Germinal center (tissue), 1 donor: Measurements from ENCODE around the gene MYPOP.
"Not testable (repeated sequence)": the region's sequence is repeated elsewhere in the genome, so short reads cannot be mapped to it uniquely, and the experiment has no call there.

ENCODE experiments used
- DNase-seq: peaks from one replicate; pipeline ENCODE4 v3.0.0; 2012; ENCODE audit warnings: mixed read lengths, low spot score

MYPOP gene

DNA sequence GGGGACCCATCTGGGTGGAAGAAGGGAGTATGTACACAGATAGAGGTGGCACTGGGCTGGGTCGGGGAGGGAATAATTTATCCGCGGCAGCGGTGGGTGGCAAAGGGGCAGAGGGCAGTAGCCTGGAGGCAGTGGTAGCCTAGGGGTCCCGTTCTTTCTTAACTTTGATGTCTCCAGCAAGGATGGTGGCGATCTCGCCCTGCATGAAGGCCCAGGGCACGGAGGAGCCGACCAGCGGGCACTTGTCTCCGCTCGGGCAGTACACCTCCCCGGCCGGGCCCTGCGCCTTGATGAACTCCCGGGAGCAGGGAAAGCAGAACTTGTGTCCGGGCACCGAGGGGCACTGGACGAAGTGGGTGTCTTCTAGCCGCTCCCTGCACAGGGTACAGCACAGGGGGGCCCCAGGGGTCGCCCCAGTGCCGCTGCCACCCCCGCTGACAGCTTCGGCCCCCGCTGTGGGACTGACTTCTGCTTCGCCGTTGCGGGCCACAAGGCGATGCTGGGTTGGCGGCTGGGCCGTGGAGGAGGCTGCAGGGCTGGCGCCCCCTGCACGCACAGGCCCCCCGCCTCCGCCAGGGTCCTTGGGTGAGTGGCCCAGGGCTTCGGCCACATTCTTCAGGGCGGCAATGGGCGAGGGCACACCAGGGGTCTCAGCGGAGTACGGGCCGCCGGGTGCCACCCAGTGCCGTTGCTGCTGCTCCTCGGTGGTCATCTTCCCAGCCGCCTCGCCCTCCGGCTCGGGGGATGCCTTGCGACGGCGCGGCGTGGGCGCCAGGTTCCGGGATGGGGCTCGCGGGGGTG, 18.3 kb downstream of the MYPOP start:
- DNase-seq = no peak

DNA sequence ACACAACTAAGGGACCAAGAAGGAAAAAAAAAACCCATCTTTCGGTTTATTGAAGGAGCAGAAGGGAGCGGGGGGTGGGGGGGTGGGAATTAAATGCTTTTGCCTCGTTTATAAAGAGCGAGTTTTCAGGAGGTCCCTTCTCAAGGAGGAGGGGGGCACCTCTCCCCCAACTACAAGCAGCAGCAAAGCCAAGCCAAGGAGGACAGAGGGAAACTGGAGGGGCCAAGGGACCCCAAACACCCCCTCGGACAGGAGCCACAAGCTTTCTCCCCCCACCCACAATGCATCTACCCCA, 18.9 kb downstream of the MYPOP start:
- DNase-seq = no peak

DNA sequence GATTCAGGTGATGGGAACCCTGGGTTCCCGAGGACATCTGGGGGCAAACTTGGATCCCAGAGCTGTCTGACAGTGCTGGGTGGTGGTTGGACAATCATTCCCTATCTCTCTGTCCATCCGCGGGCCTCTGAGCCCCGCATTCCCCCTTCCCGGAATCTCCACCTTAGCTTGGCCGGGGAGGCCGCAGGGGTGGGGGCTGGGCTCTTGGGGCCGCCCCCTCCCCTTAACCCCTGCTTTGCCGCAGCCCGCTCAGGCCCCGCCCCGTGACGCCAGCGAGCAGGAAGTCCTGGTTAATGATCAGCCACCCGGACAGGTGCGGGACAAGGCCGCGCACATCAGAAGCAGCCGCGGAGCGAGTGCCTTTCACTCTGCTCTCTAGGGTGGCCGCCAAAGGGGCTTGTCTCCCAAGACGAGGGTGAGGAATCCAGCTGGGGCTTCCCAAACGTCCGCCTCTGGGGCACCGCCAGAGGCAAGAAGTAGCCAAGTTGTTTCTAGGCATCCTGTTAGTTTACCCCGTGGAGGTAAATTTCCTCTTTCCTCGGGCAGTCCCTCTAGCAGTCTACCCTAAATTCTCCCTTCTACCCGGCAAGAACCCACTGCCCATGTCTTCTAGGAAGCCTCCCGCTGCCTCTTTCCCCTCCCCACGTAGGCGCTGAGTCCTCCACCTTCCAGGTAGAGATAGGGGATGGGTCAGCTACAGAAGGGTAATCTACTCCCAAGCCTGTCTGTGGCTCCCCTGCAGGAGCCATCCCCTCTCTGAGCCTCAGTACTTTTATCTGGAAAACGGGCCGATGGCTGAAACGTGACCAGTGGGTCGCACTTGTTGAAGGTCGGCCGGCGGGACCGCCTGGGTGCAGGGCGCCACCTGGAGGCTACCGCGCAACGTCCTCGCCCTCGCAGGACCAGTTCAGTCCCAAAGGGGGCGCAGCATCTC, 19.5 kb downstream of the MYPOP start:
- DNase-seq = peak; percentile 90

DNA sequence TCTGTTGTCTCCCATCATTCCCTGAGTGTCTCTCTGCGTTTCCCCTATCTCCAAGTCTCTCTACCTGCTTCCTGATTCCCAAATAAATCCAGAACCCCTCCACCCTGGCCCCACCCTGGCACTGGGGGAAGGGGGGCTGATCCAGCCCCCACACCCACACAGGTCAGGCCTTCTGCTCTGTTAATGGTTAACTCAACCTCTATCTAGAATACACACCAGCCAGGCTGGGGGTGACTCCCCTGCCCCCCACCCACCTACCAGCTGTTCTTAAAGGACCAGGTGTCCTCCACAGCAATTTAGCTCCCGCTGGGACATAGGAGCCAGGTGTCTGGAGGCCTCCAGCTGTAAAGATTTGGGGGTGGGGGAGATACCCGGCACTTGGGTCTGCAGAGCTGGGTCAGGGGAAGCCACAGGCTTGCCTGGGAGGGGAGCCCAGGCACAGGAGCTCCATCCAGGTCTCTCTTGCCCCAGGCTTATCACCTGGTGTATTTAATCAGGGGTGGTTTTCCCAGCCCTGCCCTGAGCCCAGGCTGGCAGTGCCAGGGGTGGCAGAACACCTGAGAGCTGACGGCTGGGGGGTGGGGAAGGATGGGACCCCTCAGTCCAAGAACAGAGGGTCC, 20.4 kb downstream of the MYPOP start:
- DNase-seq = no peak

DNA sequence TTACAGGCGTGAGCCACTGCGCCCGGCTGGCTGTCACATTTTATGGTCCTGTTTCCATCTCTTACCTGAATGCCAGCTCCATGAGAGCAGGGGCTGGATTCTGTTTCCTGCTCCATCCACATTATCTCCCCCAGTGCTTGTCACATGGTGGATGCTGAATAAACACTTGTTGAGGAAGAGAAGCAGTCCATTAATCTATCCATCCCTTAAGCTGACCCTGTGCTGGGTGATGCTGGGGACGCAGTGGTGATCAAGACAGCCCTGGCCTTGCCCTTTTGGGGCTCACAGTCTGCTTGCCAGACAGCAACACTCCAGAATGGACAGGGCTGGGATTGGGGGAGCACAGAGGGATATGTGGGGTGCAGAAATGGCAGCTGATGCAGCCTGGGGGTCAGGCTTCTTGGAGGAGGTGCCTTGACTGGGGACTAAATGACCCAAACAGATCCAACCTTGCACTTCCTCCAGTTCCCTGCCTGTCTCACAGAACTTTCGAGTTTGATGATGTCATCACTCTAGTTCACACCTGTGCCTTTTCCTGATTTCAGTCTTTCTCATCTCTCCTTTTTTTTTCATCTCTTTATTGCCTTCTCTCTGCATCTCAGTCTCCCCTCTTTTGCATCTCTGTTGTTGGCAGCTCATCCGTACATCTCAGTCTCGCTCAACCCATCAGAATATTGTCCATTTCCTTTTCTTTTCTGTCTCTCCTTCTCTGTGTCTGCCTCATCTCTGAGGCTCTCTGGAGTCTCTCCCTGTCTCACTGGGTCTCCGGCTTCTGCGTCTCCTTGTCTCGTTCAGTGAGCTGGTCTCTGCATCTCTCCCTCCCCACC, 21.1 kb downstream of the MYPOP start:
- no peak for DNase-seq

DNA sequence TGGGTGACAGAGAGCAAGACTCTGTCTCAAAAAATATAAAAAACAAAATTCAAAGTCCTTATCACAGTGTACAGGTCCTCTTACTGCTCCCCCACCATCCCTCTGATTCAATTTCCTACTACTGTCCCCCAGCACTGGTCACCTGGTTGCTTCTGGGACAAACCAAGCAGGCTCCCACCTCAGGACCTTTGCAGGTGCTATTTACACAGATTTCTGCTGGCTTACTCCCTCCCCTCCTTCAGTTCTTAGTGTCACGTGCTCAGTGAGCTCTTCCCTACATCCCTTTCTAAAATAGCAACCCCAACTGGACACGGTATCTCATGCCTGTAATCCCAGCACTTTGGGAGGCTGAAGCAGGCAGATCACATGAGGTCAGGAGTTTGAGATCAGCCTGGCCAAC, 22.4 kb downstream of the MYPOP start:
- no peak for DNase-seq

DNA sequence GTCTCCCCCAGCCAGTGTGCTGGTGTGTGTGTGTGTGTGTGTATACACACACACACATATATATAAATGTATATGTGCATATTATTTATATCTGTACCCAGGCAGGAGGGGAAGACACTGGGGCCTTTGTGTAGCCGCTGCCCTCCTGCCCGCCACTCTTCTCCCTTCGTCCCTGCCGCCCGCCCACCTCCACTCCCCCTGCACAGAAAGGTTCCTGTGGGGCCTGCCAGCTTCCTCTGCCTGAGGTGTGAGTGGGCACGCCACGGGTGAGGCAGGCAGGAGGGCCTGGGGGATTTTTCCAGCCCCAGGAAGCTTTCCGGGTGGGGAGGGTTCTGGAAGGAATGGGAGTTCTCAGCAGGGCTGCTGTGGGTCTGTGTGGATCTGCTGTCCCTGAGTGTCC, 23.4 kb downstream of the MYPOP start:
- DNase-seq = no peak

DNA sequence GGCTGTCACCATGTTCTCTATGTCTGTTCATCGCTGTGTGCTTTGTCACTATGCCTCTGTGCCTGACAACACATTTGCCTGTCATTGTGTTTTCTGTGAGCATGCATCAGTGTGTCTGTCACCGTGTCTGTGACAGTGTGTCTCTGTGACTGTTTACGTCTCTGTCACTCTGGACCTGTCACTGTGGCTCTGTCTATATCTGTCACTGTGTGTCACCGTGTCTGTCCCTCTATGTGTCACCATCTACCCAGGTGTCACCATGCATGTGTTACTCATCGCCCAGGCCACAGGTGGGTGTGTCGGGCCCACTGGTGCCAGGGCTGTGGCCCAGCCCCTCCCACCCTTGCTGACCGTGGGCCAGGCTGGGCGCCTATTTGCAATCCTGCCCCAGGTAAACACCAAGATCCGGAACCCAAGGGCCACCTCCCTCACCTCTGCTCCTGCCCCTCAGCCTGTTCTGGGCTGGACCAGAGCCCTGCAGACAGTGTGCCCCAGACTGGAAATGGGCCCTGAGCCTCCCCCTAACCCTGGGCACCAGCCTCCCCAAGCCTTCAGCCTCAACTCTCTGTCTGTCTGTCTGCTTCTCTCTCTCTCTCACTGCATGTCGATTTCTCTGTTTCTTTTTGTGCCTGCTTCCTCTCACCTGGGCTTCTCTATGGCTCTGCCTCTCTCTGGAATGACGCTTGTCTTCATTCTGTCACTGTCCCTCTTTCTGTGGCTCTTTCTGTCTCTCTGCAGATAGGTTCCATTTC, 24.2 kb downstream of the MYPOP start:
- no peak for DNase-seq

DNA sequence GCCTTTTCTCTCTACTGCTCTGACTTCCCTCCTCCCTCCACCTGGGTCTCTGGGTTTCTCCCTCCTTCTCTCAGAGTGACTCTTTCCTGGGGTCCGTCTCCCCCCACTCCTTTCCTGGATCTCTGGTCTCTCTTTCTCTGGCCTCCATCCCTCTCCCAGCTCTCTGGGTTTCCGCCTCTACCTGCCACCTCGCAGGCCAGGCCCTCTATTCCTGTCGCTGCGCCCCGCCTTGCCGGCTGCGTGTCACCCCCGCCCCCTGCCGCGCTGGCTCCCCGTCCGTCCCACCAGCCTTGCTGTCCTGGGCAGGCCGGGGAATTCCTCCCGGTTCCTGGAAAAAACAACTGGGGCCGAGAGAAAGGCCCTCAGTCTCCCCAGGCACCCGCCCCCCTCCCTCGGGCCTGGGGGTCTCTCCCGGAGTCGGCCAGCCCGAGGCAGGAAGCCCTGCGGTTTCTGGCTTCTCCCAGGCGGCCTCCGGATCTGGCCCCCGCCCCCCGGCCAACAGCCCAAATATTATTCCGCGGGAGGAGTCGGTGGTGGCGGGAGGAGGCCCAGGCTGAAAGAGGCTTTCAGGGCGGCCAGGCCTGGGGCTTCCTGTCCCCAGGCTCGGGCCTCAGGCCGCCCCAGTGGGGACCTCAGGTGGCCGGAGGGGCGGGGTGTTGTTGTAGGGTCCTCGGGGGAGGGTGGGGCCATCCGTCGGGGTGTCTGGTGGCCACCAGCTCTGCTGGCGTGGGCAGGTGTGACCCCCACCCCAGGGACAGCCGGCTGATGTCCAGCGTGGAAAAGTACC, 25.8 kb downstream of the MYPOP start:
- DNase-seq = no peak

DNA sequence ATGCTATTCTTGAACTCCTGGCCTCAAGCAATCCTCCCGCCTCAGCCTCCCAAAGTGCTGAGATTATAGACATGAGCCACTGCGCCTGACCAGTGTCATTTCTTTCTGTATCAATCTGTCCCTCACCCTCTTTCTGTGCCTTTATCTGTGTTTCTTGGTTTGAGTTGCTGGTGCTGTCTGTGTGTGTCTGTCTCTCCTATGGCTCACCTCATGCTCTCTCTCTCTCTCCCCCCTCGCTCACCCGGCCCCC, 26.3 kb downstream of the MYPOP start:
- DNase-seq = no peak

DNA sequence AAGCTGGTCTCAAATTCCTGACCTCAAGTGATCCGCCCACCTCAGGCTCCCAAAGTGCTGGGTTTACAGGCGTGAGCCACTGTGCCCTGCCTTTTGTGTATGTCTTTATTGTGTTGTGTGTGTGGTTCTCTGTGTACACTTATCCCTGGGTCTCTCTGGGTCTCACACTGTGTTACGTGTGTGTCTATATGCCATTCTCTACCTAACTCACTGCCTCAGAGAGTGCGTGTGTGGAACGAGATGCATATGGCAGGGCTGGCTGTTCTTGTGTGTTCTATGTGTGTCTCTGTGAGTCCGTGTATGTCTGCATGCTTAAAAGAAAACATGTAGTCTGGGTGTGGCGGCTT, 27.8 kb downstream of the MYPOP start:
- DNase-seq = no peak

DNA sequence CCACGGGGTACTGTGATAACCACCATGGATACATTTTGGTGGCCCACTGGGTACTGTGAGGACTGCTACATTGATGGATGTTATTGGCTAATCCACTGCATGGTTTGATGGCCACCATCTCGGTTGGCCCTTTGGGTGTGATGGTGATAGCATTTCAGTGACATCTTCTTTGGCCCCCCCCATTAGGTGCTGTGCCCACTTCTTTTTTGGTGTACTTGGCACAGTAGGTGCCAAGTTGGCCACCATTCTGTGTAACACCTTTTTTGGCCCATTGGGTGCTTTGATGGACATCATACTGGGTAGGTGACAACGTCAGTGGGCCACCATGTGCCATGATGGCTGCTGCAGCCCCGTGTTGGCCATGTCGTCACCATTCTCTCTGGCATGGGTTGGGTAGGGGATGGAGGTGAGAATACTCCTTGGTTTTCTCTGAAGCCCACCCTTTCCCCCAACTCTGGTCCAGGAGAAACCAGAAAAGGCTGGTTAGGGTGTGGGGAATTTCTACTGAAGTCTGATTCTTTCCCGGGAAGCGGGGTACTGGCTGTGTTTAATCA, 29.1 kb downstream of the MYPOP start:
- no peak for DNase-seq

DNA sequence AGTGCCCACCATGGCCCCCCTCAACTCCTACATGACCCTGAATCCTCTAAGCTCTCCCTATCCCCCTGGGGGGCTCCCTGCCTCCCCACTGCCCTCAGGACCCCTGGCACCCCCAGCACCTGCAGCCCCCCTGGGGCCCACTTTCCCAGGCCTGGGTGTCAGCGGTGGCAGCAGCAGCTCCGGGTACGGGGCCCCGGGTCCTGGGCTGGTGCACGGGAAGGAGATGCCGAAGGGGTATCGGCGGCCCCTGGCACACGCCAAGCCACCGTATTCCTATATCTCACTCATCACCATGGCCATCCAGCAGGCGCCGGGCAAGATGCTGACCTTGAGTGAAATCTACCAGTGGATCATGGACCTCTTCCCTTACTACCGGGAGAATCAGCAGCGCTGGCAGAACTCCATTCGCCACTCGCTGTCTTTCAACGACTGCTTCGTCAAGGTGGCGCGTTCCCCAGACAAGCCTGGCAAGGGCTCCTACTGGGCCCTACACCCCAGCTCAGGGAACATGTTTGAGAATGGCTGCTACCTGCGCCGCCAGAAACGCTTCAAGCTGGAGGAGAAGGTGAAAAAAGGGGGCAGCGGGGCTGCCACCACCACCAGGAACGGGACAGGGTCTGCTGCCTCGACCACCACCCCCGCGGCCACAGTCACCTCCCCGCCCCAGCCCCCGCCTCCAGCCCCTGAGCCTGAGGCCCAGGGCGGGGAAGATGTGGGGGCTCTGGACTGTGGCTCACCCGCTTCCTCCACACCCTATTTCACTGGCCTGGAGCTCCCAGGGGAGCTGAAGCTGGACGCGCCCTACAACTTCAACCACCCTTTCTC, 30.1 kb downstream of the MYPOP start:
- no peak for DNase-seq

DNA sequence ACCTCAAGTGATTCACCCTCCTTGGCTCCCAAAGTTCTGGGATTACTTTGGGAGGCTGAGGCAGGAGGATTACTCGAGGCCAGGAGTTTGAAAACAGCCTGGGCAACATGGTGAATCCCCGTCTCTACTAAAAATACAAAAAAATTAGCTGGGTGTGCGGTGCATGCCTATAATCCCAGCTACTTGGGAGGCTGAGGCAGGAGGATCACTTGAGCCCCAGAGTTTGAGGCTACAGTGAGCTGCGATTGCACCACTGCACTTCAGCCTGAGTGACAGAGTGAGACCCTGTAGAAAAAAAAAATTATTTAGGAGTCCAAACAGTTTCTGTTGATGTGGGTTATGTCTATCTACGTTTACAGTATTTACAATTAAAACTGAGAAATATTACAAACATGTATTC, 31.6 kb downstream of the MYPOP start:
- DNase-seq = no peak

DNA sequence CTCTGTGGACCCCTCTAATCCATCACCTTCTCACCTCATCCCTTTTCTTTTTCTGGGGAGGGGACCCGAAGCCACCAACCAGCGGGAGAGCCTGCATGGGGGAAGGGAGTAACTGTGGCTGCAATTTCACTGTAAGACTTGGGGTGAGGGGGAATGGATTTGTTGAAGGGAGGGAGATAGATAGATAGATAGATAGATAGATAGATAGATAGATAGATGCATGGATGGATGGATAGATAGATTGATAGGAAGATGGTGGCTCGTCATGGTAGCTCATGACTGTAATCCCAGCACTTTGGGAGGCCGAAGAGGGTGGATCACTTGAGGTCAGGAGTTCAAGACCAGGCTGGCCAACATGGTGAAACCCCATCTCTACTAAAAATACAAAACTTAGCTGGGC, 35.2 kb downstream of the MYPOP start:
- not testable (repeated sequence) for DNase-seq

DNA sequence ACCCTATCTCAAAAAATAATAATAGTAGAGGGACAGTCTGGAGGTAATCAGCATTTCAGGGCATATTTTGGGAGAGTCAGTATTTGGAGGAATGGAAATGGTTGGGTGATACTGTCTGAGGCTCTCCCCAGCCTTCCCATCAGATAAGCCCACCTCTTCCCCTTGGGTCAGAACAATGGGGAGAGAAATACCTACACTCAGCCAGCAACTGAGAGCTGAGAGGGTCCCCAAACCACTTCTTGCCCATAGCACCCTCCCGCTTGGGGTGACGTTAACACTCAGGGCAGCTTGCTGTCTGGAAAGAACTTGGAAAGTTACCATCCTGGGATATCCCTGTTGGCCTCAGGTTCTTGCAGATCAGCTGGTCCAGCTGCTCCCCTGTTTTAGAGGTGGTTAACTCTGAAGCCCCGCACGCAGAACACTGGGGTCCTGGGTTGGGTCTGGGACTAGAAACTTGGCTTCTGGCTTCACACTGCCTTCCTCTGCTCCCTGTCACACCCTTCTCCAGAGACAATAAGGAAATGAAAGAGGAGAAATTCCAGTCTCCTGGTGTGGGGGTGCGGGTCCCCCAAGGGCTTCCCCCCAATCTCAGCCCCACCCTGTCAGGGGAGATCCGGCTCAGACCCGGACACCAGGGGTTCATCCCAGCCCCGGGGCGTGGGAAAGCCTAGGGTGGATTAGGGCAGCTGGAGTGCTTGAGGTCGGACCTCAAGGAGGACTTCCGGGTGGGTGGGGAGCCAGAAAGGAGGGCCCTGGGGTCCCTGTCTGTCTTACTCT, 35.8 kb downstream of the MYPOP start:
- no peak for DNase-seq

DNA sequence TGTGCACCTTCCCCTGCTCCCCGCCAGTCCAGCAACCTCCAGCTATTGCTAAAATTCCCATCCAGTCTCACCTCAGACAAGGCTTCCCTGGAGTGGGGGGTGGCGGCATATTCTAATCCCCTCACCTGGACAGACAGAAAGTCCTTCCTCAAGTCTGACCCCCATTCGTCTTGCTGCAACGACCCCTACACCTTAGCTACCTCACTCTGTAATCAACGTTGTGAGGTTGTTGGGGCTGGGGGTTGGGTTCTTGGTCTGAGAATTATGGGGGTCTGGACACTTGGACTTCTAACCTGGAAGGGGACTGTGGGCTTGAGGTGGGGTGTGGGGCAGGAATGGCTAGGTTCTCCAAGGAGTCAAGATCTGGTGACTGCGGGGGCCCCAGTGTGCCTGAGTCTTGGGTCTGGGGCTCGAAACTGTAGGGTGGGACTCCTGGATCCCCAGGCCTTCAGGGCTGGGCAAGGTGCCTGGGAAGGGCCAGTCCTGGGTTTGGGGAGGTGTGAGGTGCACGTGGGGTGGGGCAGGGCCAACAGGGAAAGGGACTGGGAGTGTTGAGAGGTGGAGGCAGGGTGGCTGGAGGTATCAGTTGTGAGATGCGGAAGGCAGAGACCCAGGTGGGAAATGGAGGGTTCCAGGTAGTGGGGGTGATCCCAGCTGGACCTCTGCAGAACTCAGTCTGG, 37.0 kb downstream of the MYPOP start:
- DNase-seq = no peak

DNA sequence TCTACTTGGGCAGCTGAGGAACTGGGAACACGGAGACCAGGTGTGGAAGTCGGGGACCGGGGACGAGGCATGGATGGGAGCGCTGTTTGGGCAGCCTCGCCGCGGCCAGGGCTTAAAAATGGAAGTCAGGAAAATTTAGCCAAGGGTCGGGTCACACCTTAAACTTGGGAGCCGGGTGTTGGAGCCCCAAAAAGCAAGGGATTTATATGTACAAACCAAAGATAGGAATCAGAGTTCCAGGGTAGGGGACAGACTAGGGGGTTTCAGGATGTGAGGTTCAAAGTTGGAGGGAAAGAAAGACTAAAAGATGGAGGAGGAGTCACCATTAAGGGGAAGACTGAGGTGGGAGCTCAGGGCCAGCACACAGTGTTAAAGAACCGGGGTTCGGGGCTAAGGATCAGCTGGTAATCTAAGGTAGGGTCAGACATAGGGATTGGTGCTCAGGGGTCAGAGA, 37.8 kb downstream of the MYPOP start:
- DNase-seq = no peak
